Measurements from ENCODE around the gene AFF1.

Gene AFF1

GRCh38 chr4:87166296-87166854 lies 231.6 kb downstream of the AFF1 start:
- DNase-seq, result no peak

GRCh38 chr4:87171944-87172343 lies 237.1 kb downstream of the AFF1 start:
- DNase-seq, result no peak

GRCh38 chr4:87174672-87175071 lies 239.9 kb downstream of the AFF1 start:
- DNase-seq, result no peak

GRCh38 chr4:87179751-87180150 lies 244.9 kb downstream of the AFF1 start:
- no peak for DNase-seq

- DNase-seq, result no peak
Measured at GRCh38 chr4:87180767-87181166, 246.0 kb downstream of the AFF1 start.

- no peak for DNase-seq
Measured at GRCh38 chr4:87185146-87185870, 250.5 kb downstream of the AFF1 start.

GRCh38 chr4:87188048-87188447 lies 253.2 kb downstream of the AFF1 start:
- DNase-seq, result no peak

GRCh38 chr4:87188932-87189331 lies 254.1 kb downstream of the AFF1 start:
- DNase-seq, result no peak

Data from hematopoietic multipotent progenitor cell treated with erythropoietin and hydrocortisone succinate and interleukin-3 and kit ligand, for 4 days (in vitro differentiated cells).